GM19452 (cell line): Measurements from ENCODE around the gene TSPAN4.

Experiments
- ATAC-seq: cut with Tn5 transposase; IDR thresholded peaks from one replicate; pipeline ENCODE4 v1.9.1; 2021; ENCODE audit not compliant: unreplicated experiment

The TSPAN4 gene, protein sequence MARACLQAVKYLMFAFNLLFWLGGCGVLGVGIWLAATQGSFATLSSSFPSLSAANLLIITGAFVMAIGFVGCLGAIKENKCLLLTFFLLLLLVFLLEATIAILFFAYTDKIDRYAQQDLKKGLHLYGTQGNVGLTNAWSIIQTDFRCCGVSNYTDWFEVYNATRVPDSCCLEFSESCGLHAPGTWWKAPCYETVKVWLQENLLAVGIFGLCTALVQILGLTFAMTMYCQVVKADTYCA

DNA sequence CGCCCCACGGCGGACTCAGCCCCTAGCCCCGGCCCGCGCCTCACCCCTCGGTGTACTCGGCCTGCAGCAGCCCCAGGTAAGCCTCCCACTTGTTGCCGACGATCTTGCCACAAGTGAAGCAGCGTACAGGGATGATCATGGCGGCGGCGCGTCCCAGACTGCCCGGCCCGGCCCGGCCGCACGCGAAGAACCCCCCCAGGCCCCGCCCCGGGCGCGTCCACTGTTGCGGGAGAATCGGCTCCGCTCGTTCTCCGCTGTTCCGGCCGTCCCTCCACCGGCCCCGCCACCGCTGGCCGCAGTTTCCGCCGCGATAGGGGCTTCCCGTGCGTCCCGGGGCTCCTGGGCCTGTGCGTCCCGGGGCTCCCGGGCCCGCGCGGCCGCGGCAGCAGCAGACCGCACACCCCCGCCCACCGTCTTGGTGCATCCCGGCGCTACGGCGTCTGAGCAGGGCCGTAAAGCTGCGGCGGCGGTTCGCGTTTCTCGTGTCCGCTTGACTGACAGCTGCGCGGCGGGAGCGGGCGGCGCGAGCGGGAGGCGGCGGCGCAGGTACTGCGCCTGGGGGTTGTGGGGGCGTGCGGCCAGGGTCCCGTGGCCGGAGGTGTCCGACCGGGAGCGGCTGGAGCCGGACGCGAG lies at the start of gene TSPAN4, which contains the start of gene POLR2L:
TSS of gene TSPAN4 (plus strand) at position 483 of the 633 bp plus-strand sequence. CDS start 7,453 bp downstream, outside the sequence.
TSS of gene POLR2L (minus strand) at position 160 of the 633 bp plus-strand sequence. CDS start at position 139, 21 bp downstream.
- ATAC-seq, result peak; percentile 63

DNA sequence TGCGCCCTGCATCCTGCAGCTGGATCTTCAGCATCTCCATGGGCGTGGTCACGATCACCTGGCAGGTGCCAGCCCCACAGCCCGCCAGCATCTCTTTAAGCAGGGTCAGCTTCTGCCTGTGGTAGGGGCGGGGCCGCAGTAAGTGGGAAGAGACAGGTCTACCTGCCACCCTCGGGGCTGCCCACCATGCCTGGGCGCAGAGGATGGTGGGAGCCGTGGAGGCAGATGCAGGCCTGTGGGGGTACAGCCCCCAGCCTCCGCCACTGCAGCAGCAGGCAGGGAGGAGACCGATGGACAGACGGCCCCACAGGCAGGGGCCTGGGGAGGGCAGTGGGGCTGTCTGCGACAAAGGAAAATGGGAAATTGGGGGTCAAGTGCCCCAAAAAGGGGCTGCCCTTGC lies 49.8 kb upstream of the TSPAN4 start:
- ATAC-seq, result no peak

DNA sequence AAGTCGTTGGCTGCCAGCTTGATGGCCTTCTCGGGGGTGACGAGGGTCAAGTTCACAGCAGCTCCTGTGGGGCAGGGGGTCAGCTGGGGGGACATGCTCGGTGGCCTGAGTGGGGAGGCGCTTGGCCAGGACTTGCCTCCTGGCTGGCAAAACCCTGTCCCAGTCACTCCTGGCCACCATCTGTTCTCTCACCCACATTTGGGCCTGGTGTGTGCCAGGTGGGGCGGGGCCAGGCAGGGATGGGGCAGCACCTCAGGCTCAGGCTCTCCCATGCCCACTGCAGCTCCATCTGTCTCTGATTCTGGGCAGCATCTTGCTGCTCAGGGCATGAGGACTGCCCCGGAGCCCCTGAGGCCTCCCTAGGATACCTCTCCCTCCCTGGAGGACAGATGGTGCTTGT lies 49.1 kb upstream of the TSPAN4 start:
- ATAC-seq, result no peak

DNA sequence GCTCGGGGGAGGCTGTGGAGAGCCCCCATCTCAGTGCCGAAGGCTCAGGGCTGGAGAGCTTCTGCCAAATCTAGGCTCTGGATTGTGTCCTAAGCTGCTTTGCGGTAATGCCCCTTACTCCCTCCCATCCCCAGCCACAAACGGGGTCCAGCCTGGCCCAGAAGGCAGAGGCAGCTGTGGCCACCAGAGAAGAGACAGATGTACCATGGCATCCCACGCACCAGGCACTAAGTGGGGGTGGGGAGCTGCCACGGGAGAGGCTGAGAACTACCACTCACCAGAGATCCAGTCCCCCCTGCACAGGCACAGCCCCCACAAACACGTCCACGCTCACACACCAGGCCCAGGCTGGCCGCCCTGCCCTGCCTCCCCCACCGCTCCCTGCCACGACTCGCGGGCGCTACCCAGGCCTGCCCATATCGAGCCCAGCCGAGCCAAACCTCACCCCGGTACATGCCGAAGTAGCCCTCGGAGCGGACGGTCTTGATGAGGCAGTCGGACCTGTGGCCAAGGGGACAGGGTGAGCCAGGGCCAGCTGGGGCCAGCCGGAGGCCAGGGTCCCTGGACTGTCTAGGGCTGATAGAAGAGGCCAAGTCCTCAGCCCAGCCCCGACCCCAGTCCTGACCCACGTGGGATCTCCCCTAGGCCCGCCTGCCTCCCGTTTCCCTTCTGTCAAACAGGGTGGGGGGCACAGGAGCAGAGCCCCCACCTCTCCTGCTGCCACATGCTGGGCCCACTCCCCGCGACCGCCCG lies 48.5 kb upstream of the TSPAN4 start:
- no peak for ATAC-seq

DNA sequence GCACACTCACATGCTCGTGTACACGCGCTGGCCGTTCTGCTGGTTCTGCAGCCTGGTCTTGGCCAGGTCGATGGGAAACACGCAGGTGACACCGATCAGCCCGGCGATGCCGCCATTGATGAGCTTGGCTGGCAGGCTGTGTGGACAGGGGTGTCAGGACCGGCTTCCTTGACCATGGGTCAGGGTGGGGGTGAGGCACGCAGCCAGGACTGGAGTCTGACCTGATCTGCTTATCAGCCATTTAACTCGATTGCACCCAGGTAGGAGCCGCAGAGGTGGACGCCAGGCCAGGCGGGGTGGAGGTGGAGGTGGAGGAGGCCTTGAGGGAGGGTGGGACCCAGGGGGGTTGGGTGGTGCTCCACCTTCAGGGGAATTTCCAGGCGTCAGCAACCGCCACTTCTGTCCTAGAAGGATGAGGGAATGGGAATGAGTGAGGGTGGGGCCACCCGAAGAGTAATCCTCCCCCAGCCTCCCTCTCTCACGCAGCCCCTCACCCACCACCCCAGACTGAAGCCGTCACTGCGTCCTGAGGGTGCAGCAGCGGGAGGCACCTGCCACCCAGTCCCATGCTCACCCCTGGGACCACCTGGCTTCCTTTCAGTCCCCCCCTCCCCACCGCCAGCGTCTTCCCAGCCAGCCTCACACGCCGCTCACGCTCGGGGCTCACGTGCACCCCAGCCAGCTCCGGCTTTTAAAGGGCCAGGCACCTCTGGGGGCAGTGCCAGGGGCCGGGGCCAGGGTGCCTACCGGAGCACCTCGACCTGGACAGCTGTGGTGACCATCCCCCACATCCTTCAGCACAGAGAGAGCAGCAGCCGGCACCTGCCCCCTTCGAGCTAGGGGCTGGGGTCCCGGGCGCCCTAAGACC lies 47.7 kb upstream of the TSPAN4 start:
- ATAC-seq, result no peak

DNA sequence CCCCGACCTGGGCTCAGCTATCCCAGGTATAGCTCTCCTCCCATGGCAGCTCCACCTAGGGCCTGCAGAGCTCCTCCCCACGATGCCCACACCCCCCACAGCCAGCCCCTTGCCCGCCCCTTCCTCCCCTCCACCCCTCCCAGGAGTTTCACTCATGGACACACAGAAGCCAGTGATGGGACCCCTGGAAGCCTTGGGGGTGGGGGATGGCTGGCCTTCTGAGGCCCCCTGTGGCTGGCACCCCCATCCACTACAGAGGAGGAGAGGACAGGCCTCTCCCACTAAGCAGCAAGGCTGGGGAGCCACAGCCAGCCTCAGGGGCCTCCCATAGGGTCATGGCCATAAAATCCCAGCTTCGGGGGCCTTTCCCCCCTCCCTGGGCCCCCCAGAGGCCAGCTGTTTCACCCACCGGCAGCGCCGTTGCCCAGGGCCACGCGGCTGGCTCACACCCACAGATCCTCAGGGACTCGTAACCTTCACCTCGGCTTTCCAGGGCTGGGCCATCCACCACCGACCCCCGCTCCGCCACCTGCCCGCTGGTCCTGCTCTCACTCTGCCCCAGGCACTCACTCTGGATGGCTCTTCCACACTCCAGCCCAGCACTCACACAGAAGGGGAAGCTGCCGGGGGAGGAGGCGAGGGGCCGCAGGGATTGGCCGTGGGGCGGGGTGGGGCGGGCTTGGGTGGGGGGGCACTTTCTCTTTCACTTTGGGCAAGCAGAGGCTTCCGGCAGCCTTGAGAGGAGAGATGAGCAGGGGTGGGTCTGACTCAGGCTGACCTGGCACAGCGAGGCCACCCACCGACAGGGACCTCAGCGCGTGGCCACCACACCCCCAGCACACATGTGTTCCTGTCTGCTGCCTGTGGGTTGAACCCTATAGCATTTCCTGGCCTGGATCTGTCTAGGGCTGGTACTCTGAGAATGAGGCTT lies 46.8 kb upstream of the TSPAN4 start:
- ATAC-seq, result no peak

DNA sequence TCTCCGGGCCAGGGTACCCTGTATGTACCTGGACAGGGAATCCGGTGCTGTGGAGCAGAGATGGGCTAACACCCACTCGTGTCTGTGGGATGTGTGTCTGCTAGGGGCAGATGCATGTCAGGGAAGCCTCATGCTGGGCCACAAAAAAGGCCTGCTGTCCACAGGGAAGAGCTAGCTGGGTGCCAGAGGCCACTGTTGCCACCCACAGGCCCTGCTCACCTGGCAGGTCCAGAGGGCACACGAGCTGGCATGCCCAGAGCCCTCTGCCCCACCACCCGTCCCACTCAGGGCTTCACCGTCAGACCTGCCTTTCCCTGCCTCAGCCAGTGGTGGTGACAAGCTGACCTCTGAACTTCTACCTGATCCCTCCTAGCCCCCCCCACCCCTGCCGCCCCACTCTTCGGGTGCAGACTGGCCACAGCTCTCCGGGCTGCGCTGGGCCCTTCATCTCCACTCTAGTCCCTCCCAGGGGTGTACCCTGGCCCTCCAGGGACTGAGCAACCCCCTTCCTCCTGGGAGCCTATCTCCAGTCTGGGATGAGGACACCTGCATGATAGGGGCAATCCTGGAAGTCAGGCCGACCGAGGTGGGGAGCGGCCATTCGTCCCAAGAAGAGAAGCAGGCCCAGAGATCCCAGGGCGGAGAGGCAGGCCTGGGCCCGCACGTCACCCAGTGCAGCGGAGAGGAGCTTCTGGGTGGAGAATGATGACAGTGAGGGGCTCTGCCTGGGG lies 45.9 kb upstream of the TSPAN4 start:
- ATAC-seq, result no peak

DNA sequence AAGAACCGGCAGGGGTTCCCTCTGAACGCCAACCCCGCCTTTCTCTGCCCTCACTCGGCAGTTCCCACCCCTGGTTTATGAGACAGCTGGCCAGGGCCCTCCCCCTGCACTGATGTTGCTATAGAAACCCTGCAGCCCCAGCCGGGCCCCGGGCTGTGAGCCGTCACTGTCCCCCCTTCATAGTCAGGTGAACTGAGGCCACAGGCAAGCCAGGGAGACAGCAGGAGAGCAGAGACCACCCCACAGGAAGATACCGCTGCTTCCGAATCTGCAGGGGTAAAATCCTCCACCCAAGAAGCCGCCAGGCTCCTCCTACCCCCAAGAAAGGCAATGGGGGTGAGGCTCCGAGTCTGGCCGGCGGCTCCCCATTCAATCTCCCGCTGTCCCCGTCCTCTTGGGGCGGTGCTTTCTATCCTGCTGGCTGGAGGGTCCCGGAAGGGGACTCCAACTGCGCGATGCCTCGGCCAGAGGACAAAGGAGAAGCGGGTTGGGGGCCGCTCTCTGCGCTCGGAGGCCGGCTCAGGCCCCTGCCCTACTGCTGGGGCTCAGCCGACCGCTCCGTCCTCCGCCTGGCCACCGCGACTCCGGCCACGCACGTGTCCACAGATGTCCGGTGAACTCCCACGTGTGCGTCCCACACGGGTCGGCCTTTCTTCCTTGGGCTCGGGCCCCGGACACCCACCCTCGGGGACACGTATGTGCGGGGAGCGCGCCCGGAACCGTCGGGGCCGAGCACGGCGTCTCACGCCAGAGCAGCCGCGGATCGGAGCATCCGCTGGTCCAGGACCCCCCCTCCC lies 45.2 kb upstream of the TSPAN4 start:
- ATAC-seq, result peak; percentile 51

DNA sequence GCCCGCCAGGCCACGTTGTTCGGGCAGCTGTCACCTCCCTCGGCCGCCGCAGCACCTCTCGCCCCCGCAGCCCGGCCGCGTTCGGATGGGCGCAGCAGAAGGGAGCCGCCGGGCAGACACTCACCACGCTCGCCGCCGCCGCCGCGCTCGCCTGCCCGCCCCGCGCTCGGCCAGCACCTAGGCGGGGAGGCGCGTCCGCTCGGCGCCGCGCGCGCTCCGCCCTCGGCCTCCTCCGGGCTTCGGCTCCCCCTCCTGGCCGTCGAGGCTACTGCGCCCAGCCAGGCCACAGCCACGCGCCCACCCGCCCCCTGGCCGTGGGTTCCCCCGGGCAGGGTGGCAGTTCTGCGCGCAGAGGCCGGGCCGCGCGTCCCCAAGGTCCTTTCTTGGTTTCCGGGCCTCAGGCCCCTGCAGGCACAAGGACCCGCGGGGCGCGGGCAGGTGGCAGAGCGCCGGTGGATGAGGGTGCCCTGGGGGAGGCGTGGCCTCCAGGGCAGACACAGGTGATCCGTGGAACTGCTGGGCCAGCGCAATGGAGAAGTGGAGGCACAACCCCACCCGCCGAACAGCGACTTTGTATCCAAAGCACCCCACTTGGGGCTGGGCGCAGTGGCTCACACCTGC lies 44.4 kb upstream of the TSPAN4 start, which contains the start of gene SLC25A22:
TSS of gene SLC25A22 (minus strand) at position 189 of the 621 bp plus-strand sequence. CDS start 3,275 bp downstream, outside the sequence.
- ATAC-seq, result peak; percentile 60

DNA sequence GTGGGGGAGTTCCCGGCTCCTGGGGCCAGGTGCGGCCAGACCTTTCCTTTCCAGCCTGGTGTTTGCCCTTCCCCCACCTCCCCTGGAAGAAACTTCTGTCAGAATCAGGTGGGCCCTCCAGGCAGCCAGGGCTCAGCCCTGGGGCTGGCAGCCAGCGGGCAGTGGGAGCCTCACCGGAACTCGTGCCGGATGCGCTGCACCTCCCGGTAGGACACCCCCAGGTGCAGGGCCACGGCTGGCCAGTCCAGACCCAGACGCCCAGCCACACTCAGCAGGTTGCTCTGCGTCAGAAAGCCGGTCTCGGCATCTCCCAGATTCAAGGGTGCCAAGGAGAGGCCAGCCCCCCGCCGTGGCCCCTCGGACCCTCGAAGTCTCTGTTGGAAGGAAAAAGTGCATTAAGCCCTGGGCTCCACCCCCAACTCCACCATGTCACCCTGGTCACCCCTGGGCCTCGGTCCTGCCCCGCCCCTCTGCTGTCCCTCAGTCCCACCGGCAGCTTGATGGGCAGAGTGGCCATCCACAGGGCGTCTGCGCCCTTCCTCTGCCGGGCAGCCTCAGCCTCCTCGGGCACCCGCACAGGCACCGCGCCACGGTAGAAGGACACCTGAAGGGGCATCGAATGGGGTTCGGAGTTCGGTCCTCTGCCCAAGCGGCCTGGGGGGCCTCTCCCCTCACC lies 42.9 kb upstream of the TSPAN4 start:
- no peak for ATAC-seq

DNA sequence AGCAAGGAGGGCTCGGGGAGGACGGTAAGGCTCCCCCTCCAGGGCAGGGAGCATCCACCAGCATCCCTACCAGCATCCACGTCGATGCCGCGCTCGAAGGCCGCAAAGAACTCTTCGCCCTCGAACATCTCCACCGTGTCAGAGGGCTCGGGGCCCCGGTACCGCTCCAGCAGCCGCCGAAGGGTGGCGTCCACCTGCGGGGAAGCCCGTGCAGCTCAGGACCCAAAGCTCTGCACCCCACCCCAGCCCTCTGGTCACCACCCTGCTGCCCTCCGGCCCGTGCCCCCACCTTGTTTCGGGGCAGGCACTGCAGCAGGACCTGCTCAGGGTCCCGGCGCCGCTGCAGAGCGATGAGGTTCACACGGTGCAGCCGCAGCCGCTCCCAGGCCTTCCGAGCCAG lies 42.2 kb upstream of the TSPAN4 start:
- ATAC-seq, result no peak

DNA sequence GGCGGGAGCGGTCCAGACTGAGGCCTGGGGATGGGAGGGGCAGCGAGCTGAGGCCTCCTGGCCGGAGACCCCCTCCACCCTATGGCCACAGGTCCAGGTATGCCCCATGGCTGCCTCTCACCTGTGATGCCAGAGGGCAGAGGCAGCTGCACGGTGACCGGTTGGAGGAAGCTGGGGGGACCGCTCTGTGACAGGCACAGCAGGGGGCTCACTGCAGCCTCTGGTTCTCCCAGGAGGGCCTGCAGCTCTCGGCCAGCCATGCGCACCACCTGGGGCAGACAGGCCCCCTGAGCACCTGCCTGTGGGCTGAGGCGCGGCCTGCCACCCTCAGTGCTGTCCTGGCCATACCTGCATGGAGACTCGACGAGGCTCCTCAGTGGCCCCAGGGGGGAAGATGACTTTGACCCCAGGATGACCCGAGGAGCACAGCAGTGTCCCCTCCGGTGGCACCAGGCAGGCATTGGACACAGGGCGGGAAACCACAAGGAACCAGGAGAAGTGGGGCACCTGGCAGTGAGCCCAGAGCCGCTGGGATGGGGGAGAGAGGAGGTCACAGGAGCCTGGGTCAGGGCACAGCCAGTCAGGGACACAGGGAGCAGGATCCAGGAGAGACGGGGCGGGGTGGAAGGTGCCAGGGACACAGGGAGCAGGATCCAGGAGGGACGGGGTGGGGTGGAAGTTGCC lies 41.4 kb upstream of the TSPAN4 start:
- no peak for ATAC-seq

DNA sequence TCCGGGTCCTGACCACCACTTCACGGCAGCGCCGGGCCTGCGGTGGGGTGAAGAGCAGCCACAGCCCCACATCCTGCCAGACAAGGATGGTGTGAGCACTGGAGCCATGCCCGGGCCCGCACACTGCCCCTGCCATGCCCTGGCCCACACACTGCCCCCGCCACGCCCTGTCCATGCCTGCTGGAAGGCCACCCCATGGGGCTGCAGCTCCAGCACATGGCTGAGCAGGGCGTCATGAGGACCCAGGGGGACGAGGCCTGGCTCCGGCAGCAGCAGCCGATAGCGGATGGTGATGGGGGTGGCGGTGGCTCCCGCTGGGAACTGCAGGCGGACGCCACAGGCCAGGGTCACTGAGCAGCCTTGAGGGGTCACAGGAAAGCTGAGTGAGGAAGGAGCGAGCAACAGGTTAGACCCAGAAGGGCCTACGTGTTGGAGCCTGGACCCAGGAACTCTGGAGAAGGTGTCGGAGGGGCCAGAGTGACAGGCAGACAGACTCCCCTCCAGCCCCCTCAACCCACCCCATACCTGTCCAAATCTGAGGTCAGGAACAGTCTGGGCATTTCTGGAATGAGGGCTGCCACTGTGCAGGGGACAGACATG lies 40.5 kb upstream of the TSPAN4 start:
- no peak for ATAC-seq

DNA sequence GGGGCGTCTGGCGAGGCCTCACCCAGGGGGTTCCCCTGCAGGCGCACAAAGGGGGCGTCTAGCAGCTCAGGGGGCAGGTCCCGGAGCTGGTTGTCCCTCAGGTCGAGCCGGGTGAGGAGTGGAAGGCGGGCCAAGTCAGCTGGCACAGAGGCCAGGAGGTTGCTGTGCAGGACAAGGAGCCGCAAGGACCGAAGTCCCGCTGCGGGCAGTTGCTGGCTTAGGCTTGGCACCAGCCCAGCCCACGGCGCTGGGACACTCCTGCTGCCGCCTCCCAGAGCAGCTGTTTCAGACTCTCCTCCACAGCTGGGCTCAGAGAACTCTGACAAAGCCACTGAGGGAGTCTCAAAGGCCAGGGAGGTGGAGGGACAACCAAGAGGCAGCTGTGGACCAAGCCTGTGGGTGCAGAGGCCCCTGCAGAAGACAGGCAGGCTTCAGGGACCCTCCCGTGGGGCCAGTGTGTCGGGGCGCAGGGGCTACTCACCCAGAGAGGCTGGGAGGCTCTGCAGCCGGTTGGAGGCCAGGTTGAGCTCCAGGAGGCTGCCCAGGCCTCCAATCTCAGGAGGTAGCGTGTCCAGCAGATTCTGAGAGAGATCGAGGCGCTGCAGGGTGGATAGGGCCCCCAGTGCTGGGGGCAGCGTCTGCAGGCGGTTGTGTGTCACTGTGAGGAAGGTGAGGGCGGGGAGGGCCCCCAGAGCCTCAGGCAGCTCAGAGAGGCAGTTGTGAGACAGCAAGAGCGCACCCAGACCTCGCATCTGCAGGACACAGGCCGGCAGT lies 39.8 kb upstream of the TSPAN4 start:
- ATAC-seq, result no peak

DNA sequence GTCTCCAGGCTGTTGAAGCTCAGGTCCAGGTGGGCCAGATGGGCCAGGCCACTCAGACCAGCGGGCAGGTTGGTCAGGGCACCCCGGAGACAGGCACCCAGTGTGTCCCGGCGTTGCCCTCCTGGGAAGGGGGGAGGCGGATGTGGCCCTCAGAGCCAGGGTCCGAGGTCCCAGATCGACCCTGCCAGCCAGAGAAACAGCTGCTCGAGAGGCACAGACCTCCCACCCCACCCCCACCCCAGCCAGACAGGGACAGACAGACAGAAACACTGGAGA lies 39.2 kb upstream of the TSPAN4 start:
- no peak for ATAC-seq
